HepG2 (cell line): ENCODE measurements around the gene UTP4. TPM values are rescaled to one million over a fixed set of nuclear protein-coding genes. Genes with fewer than 3 reads are reported as not detected.

Source experiments
- BRCA1 ChIP-seq: sonication (generic); formaldehyde crosslinking; IDR thresholded peaks from 2 replicates; pipeline ENCODE4 v1.4.0; 2020; ENCODE audit warnings: missing genetic modification reagents
- CENPT ChIP-seq: sonication (generic); formaldehyde crosslinking; IDR thresholded peaks from 2 replicates; pipeline ENCODE4 v1.8.0; 2022; ENCODE audit warnings: low read depth, mild to moderate bottlenecking, moderate library complexity, missing genetic modification reagents
- FOXA3 ChIP-seq: IDR thresholded peaks from 2 replicates; pipeline ENCODE4 v1.6.1; 2016; ENCODE audit warnings: missing genetic modification reagents, missing compliant biosample characterization
- HMG20B ChIP-seq: conservative IDR thresholded peaks from 2 replicates; pipeline ENCODE4 v1.6.1; 2016; ENCODE audit warnings: missing genetic modification reagents, missing compliant biosample characterization
- HNF1B ChIP-seq: sonication (generic); formaldehyde crosslinking; IDR thresholded peaks from 2 replicates; pipeline ENCODE4 v1.5.1; 2020; ENCODE audit warnings: mild to moderate bottlenecking, moderate library complexity, missing genetic modification reagents
- MAFK ChIP-seq, 2 experiments: IDR thresholded peaks in 1 of 2; conservative IDR thresholded peaks in 1 of 2; 2 replicates each; pipeline ENCODE4 v1.6.1; 2011; ENCODE audit warnings: improper control_type of control experiment in 2 of 2, low read length in 2 of 2
- MAX ChIP-seq: IDR thresholded peaks from 2 replicates; pipeline ENCODE4 v1.6.1; 2012; ENCODE audit warnings: inconsistent platforms
- MIXL1 ChIP-seq: IDR thresholded peaks from 2 replicates; pipeline ENCODE4 v1.6.1; 2016
- NFKBIZ ChIP-seq: IDR thresholded peaks from 2 replicates; pipeline ENCODE4 v1.6.1; 2018; ENCODE audit warnings: missing genetic modification reagents, missing compliant biosample characterization
- NONO ChIP-seq, 2 experiments: fragments of 450-650 bp in 1 of 2; sonication (generic) in 1 of 2; formaldehyde crosslinking in 1 of 2; IDR thresholded peaks in 1 of 2; conservative IDR thresholded peaks in 1 of 2; 2 replicates each; pipeline versions ENCODE4 v1.6.1 to v1.8.0; 2017 to 2022; ENCODE audit warnings: mild to moderate bottlenecking in 1 of 2, missing genetic modification reagents in 1 of 2, moderate library complexity in 1 of 2
- SOX5 ChIP-seq: IDR thresholded peaks from 2 replicates; pipeline ENCODE4 v1.6.1; 2016; ENCODE audit warnings: borderline replicate concordance
- TEAD3 ChIP-seq: optimal IDR thresholded peaks from 2 replicates; pipeline ENCODE3; 2016; ENCODE audit warnings: borderline replicate concordance
- ZBTB33 ChIP-seq: sonication (generic); formaldehyde crosslinking; IDR thresholded peaks from 2 replicates; pipeline ENCODE4 v1.4.0; 2020; ENCODE audit warnings: missing genetic modification reagents
- ZBTB34 ChIP-seq: sonication (generic); formaldehyde crosslinking; IDR thresholded peaks from 2 replicates; pipeline ENCODE4 v1.8.0; 2022; ENCODE audit warnings: mild to moderate bottlenecking, missing genetic modification reagents
- ZFYVE20 ChIP-seq: sonication (generic); formaldehyde crosslinking; IDR thresholded peaks from 2 replicates; pipeline ENCODE4 v1.8.0; 2023; ENCODE audit warnings: low read depth, mild to moderate bottlenecking, moderate library complexity, missing genetic modification reagents, borderline replicate concordance
- ZNF234 ChIP-seq: sonication (generic); formaldehyde crosslinking; conservative IDR thresholded peaks from 2 replicates; pipeline ENCODE4 v1.5.1; 2020; ENCODE audit warnings: mild to moderate bottlenecking, missing genetic modification reagents
- ZNF543 ChIP-seq: sonication (generic); formaldehyde crosslinking; IDR thresholded peaks from 2 replicates; pipeline ENCODE4 v1.4.0; 2020; ENCODE audit warnings: mild to moderate bottlenecking, missing genetic modification reagents
- ZNF761 ChIP-seq: sonication (generic); formaldehyde crosslinking; conservative IDR thresholded peaks from 2 replicates; pipeline ENCODE4 v1.4.0; 2020; ENCODE audit warnings: mild to moderate bottlenecking, missing genetic modification reagents
- polyA plus RNA-seq, 8 experiments: library from polyadenylated mRNA; depleted of rRNA in 3 of 8; stranded (reverse) in 7 of 8; unstranded in 1 of 8; fragments of >200 nt; fragmentation: Illumina TruSeq in 4 of 8; extraction: Trizol in 4 of 8; gene quantifications; 2 replicates each; pipeline versions ENCODE4 v1.2.1 to v1.2.3, GENCODE V29; 2011 to 2016; ENCODE audit warnings: low read depth in 4 of 8, missing spikeins in 1 of 8, mixed read lengths in 1 of 8; ENCODE audit not compliant: insufficient read depth in 1 of 8
- total RNA-seq, 5 experiments: library from RNA; depleted of rRNA; stranded (reverse); fragments of >200 nt; fragmentation: Illumina TruSeq; extraction: Trizol; gene quantifications; 2 replicates each; pipeline ENCODE4 v1.2.3, GENCODE V29; 2016; ENCODE audit warnings: low read depth in 1 of 5
- TF ChIP-seq, protein P1 (sequence below): sonication (generic); formaldehyde crosslinking; IDR thresholded peaks from 2 replicates; pipeline ENCODE4 v1.5.0; 2020; ENCODE audit warnings: missing genetic modification reagents, mild to moderate bottlenecking, borderline replicate concordance

The UTP4 gene
- total and polyA plus RNA-seq, 2 of the 13 experiments (the other 11 are each of a cell fraction or from before 2014, with no cell fraction given) = 30.0 to 85.8 TPM

DNA sequence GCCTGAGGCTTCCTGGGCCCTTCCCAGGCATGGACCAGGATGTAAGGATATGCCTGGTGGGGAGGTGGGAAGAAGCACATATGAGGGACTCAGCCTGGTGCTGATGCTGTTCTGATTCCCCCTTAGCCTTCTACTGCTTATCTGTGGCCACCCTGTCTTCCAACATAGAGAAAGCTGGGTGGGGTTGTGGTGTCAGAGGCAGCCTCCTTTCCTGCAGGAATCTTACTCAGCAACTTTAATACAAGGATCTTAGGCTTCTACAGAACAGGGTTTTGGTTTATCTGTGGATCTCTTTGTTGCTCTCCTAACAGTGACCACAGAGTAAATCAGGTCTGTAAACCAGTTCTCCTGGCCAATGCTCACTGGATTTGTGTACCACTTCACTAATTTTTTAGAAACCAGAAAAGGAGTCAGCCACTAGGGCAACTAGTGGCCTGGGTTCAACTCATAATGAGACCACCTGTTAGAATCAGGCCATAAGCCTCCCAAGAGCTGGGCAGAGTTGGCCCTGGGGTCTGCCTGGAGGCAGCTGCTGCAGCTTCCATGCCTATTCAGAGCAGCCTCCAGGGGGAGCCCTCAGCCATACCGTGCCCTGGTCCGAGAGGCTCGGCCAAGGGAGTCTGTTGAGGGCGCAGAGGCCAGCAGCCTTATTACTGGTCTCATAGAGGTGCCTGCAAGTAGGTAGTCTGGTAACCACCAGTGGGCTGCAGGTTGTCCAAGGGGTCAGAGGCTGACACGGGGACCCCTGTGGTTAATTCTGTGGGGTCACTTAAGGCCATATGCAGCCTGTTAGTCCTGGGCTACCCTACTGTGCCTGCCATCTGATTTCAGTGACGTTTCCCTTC is 19.9 kb upstream of the UTP4 start (continued):
- no peak for TF ChIP-seq BRCA1
- no peak for TF ChIP-seq NONO (IDR thresholded peaks at IDR 0.05)
- 0 out of 2 replicates have a peak, but pooled peaks have one; percentile 36 for TF ChIP-seq NONO (CRISPR knock-in tag; conservative IDR thresholded peaks at IDR 0.05)
- 0 out of 4 replicates have a peak, but pooled peaks of 1 of the 2 experiments have one; percentile 20 for TF ChIP-seq MAFK (conservative IDR thresholded peaks at IDR 0.05 in 1 of 2, IDR thresholded peaks at IDR 0.05 in 1 of 2; ENCODE audit: low read length in 2 of 2)
- TF ChIP-seq ZNF543 = no peak
- TF ChIP-seq HMG20B (CRISPR knock-in tag) = no peak
- no peak for TF ChIP-seq FOXA3 (CRISPR knock-in tag)
- TF ChIP-seq MIXL1 (CRISPR knock-in tag) = no peak
- TF ChIP-seq NFKBIZ (CRISPR knock-in tag) = no peak
- TF ChIP-seq SOX5 (CRISPR knock-in tag) = no peak
- TF ChIP-seq TEAD3 = peak; percentile 71
- TF ChIP-seq ZBTB34 (CRISPR knock-in tag) = no peak
- no peak for TF ChIP-seq ZNF234 (CRISPR knock-in tag)
- no peak for TF ChIP-seq ZBTB33
- TF ChIP-seq ZFYVE20 (CRISPR knock-in tag) = no peak
- TF ChIP-seq ZNF761 (CRISPR knock-in tag) = no peak
- no peak for TF ChIP-seq CENPT
- TF ChIP-seq, protein P1, sequence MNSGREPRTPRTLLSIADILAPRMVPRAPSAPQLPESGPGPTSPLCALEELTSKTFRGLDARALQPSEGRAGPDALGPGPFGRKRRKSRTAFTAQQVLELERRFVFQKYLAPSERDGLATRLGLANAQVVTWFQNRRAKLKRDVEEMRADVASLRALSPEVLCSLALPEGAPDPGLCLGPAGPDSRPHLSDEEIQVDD (CRISPR knock-in tag) = no peak
- TF ChIP-seq HNF1B (CRISPR knock-in tag) = peak; percentile 31; the same call in 1 of the 2 replicates
- TF ChIP-seq MAX = no peak
